ENCODE data around the gene PLA2G4F. TPM values are rescaled to one million over a fixed set of nuclear protein-coding genes. Genes with fewer than 3 reads are reported as not detected.

PLA2G4F gene
- total RNA-seq, 1 donor from 2014 or later: 5.2 TPM

- ATAC-seq (no peak), DNase-seq (no peak)
- intact Hi-C loops (cut with micrococcal nuclease): no loop called here
These were observed 18.8 kb downstream of the PLA2G4F start for GRCh38 chr15:42137461-42138261.

GRCh38 chr15:42136513-42136912 lies 19.9 kb downstream of the PLA2G4F start:
- intact Hi-C loops (cut with micrococcal nuclease): no loop called here
- ATAC-seq (no peak), DNase-seq (no peak)

- no peak for DNase-seq
- intact Hi-C loops (cut with micrococcal nuclease): no loop called here
- ATAC-seq: no peak
These were observed 21.1 kb downstream of the PLA2G4F start for GRCh38 chr15:42135351-42135750.

GRCh38 chr15:42134617-42135245 lies 21.7 kb downstream of the PLA2G4F start:
- ATAC-seq: no peak
- intact Hi-C loops (cut with micrococcal nuclease): no loop called here
- no peak for DNase-seq

GRCh38 chr15:42133886-42134502 lies 22.4 kb downstream of the PLA2G4F start:
- intact Hi-C loops (cut with micrococcal nuclease): no loop called here
- DNase-seq (peak; percentile 52), ATAC-seq (peak; percentile 51)

- ATAC-seq: no peak
- intact Hi-C loops (cut with micrococcal nuclease): no loop called here
- DNase-seq: no peak
These were observed 23.1 kb downstream of the PLA2G4F start for GRCh38 chr15:42133356-42133755.

GRCh38 chr15:42131826-42132806 lies 24.3 kb downstream of the PLA2G4F start:
- ATAC-seq: peak; percentile 53
- intact Hi-C loops (cut with micrococcal nuclease): no loop called here
- no peak for DNase-seq

- ATAC-seq (no peak), DNase-seq (no peak)
- intact Hi-C loops (cut with micrococcal nuclease): no loop called here
These were observed 25.4 kb downstream of the PLA2G4F start for GRCh38 chr15:42131006-42131405.

GRCh38 chr15:42130246-42130986 lies 26.0 kb downstream of the PLA2G4F start:
- intact Hi-C loops (cut with micrococcal nuclease): no loop called here
- DNase-seq: no peak
- no peak for ATAC-seq

GRCh38 chr15:42129364-42129763 lies 27.1 kb downstream of the PLA2G4F start:
- intact Hi-C loops (cut with micrococcal nuclease): no loop called here
- no peak for ATAC-seq
- DNase-seq: no peak

GRCh38 chr15:42128476-42128875 lies 28.0 kb downstream of the PLA2G4F start:
- no peak for ATAC-seq
- intact Hi-C loops (cut with micrococcal nuclease): no loop called here
- DNase-seq: no peak

- DNase-seq: no peak
- no peak for ATAC-seq
- intact Hi-C loops (cut with micrococcal nuclease): no loop called here
These were observed 32.9 kb downstream of the PLA2G4F start for GRCh38 chr15:42123546-42123945.

- ATAC-seq (no peak), DNase-seq (no peak)
- intact Hi-C loops (cut with micrococcal nuclease): no loop called here
These were observed 34.8 kb downstream of the PLA2G4F start for GRCh38 chr15:42121682-42122081.

- intact Hi-C loops (cut with micrococcal nuclease): no loop called here
- no peak for DNase-seq
- no peak for ATAC-seq
These were observed 35.4 kb downstream of the PLA2G4F start for GRCh38 chr15:42121021-42121420.

GRCh38 chr15:42120285-42120684 lies 36.2 kb downstream of the PLA2G4F start:
- DNase-seq (no peak), ATAC-seq (no peak)
- intact Hi-C loops (cut with micrococcal nuclease): no loop called here

GRCh38 chr15:42119446-42119760 lies 37.0 kb downstream of the PLA2G4F start:
- ATAC-seq (no peak), DNase-seq (no peak)
- intact Hi-C loops (cut with micrococcal nuclease): no loop called here

GRCh38 chr15:42118650-42119445 lies 37.6 kb downstream of the PLA2G4F start:
- intact Hi-C loops (cut with micrococcal nuclease): no loop called here
- ATAC-seq (peak; percentile 28), DNase-seq (no peak)

GRCh38 chr15:42111924-42112323 lies 44.5 kb downstream of the PLA2G4F start:
- intact Hi-C loops (cut with micrococcal nuclease): no loop called here
- ATAC-seq (no peak), DNase-seq (no peak)

All from left ventricle myocardium superior (tissue), 1 donor.